ENCODE results near the gene SBF2.

SBF2 gene

GRCh38 chr11:10288881-10289764 lies 4.9 kb downstream of the SBF2 start:
- Histone ChIP-seq H3K4me3 (ENCODE audit: insufficient read depth in 1 of 2, low read depth in 1 of 2, low read length in 2 of 2) (no peak overlapping the region), H2AK5ac (ENCODE audit: low read length, severe bottlenecking) (no peak overlapping the region), H3K27me3 (ENCODE audit: control insufficient read depth in 1 of 2, insufficient read depth in 1 of 2, low read length in 2 of 2) (no peaks in the 10 kb centered on the region), H2BK120ac (ENCODE audit: low read depth, low read length) (no peak overlapping the region), H2BK5ac (ENCODE audit: low read depth, low read length, poor library complexity, severe bottlenecking) (no peak overlapping the region), H2AFZ (ENCODE audit: low read depth, low read length) (no peak overlapping the region), H4K8ac (ENCODE audit: low read length) (no peak overlapping the region), H3K36me3 (ENCODE audit: control insufficient read depth in 1 of 2, insufficient read depth in 2 of 2, low read depth in 1 of 2, low read length in 2 of 2) (peaks cover 10 to 22% of the 10 kb centered on the region in 2 experiments), H2BK12ac (ENCODE audit: low read length in 2 of 2) (no peak overlapping the region), H3K9me3 (ENCODE audit: control insufficient read depth, low read length) (no peaks in the 10 kb centered on the region), H3K79me1 (replicated peaks; ENCODE audit: low read length, poor library complexity, severe bottlenecking) (peaks cover 16% of the 10 kb centered on the region), H3K4me1 (ENCODE audit: control insufficient read depth, insufficient read depth, low read depth, low read length) (peaks cover 11% of the 10 kb centered on the region), H3K23ac (ENCODE audit: low read length in 2 of 2) (no peak overlapping the region), H3K9ac (ENCODE audit: low read length) (no peak overlapping the region), H4K91ac (ENCODE audit: low read length) (no peak overlapping the region), H3K4ac (ENCODE audit: low read depth in 1 of 2, low read length in 2 of 2) (no peak overlapping the region), H3K27ac (ENCODE audit: low read length, poor library complexity, severe bottlenecking) (no peak overlapping the region), H3K14ac (ENCODE audit: low read length in 2 of 2) (no peak overlapping the region), H2BK15ac (ENCODE audit: low read depth, poor library complexity, severe bottlenecking) (peak overlapping the region; percentile 9), H3K18ac (ENCODE audit: low read depth in 1 of 2, low read length in 2 of 2) (peak overlapping the region in 1 of 2 experiments; percentile 24), H3K4me2 (ENCODE audit: low read length, poor library complexity, severe bottlenecking) (no peak overlapping the region)
- no peak for DNase-seq
- WGBS, result 96% methylated on average over 23 of the region's 24 CpGs

- no peak overlapping the region for H3K4ac ChIP-seq (ENCODE audit: low read depth in 1 of 2, low read length in 2 of 2)
- no peak overlapping the region for H4K8ac ChIP-seq (ENCODE audit: low read length)
- H3K27ac ChIP-seq (ENCODE audit: low read length, poor library complexity, severe bottlenecking), result no peak overlapping the region
- H3K4me2 ChIP-seq (ENCODE audit: low read length, poor library complexity, severe bottlenecking), result no peak overlapping the region
- H2BK15ac ChIP-seq (ENCODE audit: low read depth, poor library complexity, severe bottlenecking), result no peak overlapping the region
- no peak overlapping the region for H4K91ac ChIP-seq (ENCODE audit: low read length)
- no peak overlapping the region for H3K4me3 ChIP-seq (ENCODE audit: insufficient read depth in 1 of 2, low read depth in 1 of 2, low read length in 2 of 2)
- peaks cover 10 to 22% of the 10 kb centered on the region in 2 experiments for H3K36me3 ChIP-seq (ENCODE audit: control insufficient read depth in 1 of 2, insufficient read depth in 2 of 2, low read depth in 1 of 2, low read length in 2 of 2)
- no peak for DNase-seq
- H3K9me3 ChIP-seq (ENCODE audit: control insufficient read depth, low read length), result no peaks in the 10 kb centered on the region
- H3K79me1 ChIP-seq (replicated peaks; ENCODE audit: low read length, poor library complexity, severe bottlenecking), result peaks cover 16% of the 10 kb centered on the region
- H2BK12ac ChIP-seq (ENCODE audit: low read length in 2 of 2), result no peak overlapping the region
- peaks cover 11% of the 10 kb centered on the region for H3K4me1 ChIP-seq (ENCODE audit: control insufficient read depth, insufficient read depth, low read depth, low read length)
- no peak overlapping the region for H2AK5ac ChIP-seq (ENCODE audit: low read length, severe bottlenecking)
- H3K27me3 ChIP-seq (ENCODE audit: control insufficient read depth in 1 of 2, insufficient read depth in 1 of 2, low read length in 2 of 2), result no peaks in the 10 kb centered on the region
- H2AFZ ChIP-seq (ENCODE audit: low read depth, low read length), result no peak overlapping the region
- H2BK5ac ChIP-seq (ENCODE audit: low read depth, low read length, poor library complexity, severe bottlenecking), result no peak overlapping the region
- H3K14ac ChIP-seq (ENCODE audit: low read length in 2 of 2), result peak overlapping the region in 1 of 2 experiments; percentile 49
- no peak overlapping the region for H3K18ac ChIP-seq (ENCODE audit: low read depth in 1 of 2, low read length in 2 of 2)
- no peak overlapping the region for H3K23ac ChIP-seq (ENCODE audit: low read length in 2 of 2)
- WGBS, result 97% methylated on average over 9 of the region's 9 CpGs
- H3K9ac ChIP-seq (ENCODE audit: low read length), result no peak overlapping the region
- H2BK120ac ChIP-seq (ENCODE audit: low read depth, low read length), result no peak overlapping the region
These were observed 6.0 kb downstream of the SBF2 start for GRCh38 chr11:10287766-10288715.

GRCh38 chr11:10287140-10287539 lies 6.9 kb downstream of the SBF2 start:
- DNase-seq, result no peak
- Histone ChIP-seq H3K4me1 (ENCODE audit: control insufficient read depth, insufficient read depth, low read depth, low read length) (peaks cover 8% of the 10 kb centered on the region), H2BK120ac (ENCODE audit: low read depth, low read length) (no peak overlapping the region), H2BK5ac (ENCODE audit: low read depth, low read length, poor library complexity, severe bottlenecking) (no peak overlapping the region), H3K23ac (ENCODE audit: low read length in 2 of 2) (no peak overlapping the region), H4K8ac (ENCODE audit: low read length) (no peak overlapping the region), H3K27ac (ENCODE audit: low read length, poor library complexity, severe bottlenecking) (no peak overlapping the region), H2AFZ (ENCODE audit: low read depth, low read length) (no peak overlapping the region), H2BK15ac (ENCODE audit: low read depth, poor library complexity, severe bottlenecking) (no peak overlapping the region), H3K4ac (ENCODE audit: low read depth in 1 of 2, low read length in 2 of 2) (no peak overlapping the region), H3K9ac (ENCODE audit: low read length) (no peak overlapping the region), H3K4me2 (ENCODE audit: low read length, poor library complexity, severe bottlenecking) (no peak overlapping the region), H3K79me1 (replicated peaks; ENCODE audit: low read length, poor library complexity, severe bottlenecking) (peaks cover 16% of the 10 kb centered on the region), H3K14ac (ENCODE audit: low read length in 2 of 2) (no peak overlapping the region), H3K18ac (ENCODE audit: low read depth in 1 of 2, low read length in 2 of 2) (no peak overlapping the region), H3K36me3 (ENCODE audit: control insufficient read depth in 1 of 2, insufficient read depth in 2 of 2, low read depth in 1 of 2, low read length in 2 of 2) (peaks cover 10 to 22% of the 10 kb centered on the region in 2 experiments), H3K9me3 (ENCODE audit: control insufficient read depth, low read length) (no peaks in the 10 kb centered on the region), H3K4me3 (ENCODE audit: insufficient read depth in 1 of 2, low read depth in 1 of 2, low read length in 2 of 2) (no peak overlapping the region), H3K27me3 (ENCODE audit: control insufficient read depth in 1 of 2, insufficient read depth in 1 of 2, low read length in 2 of 2) (no peaks in the 10 kb centered on the region), H4K91ac (ENCODE audit: low read length) (no peak overlapping the region), H2AK5ac (ENCODE audit: low read length, severe bottlenecking) (no peak overlapping the region), H2BK12ac (ENCODE audit: low read length in 2 of 2) (no peak overlapping the region)
- 72% methylated on average over 3 of the region's 3 CpGs for WGBS

All from mesenchymal stem cell (in vitro differentiated cells and primary cell).